Gastrocnemius medialis (tissue), 4 donors: ENCODE measurements around the gene POLN. TPM values are rescaled to one million over a fixed set of nuclear protein-coding genes. Genes with fewer than 3 reads are reported as not detected.

Experiments
- ATAC-seq, 2 donors: fragments of 150-250 bp; one replicate each; pipeline ENCODE4 v1.9.1; 2016
- DNase-seq, 2 donors: peaks; one replicate each; pipeline ENCODE4 v3.0.0-alpha.2; 2019
- H3K27ac ChIP-seq, 4 donors: fragments of 200-600 bp; sonication (generic); 1 replicate in 1 of 4; 2 replicates in 3 of 4; pipeline ENCODE4 v1.5.1; 2016 to 2018; ENCODE audit warnings: mild to moderate bottlenecking in 2 of 4, moderate library complexity in 1 of 4
- H3K27me3 ChIP-seq, 3 donors: fragments of 200-600 bp; sonication (generic) in 2 of 3; 1 replicate in 1 of 3; 2 replicates in 2 of 3; pipeline versions ENCODE4 v1.5.1 to v1.6.0; 2016 to 2019; ENCODE audit warnings: mild to moderate bottlenecking in 1 of 3, moderate library complexity in 1 of 3
- H3K36me3 ChIP-seq, 2 donors: fragments of 200-600 bp; sonication (generic) in 1 of 2; one replicate each; pipeline ENCODE4 v1.5.1; 2017 to 2018
- H3K4me1 ChIP-seq, 2 donors: fragments of 200-600 bp; sonication (generic) in 1 of 2; one replicate each; pipeline ENCODE4 v1.5.1; 2016 to 2017; ENCODE audit warnings: mild to moderate bottlenecking in 2 of 2
- H3K4me3 ChIP-seq, 4 donors: fragments of 200-600 bp; sonication (generic) in 3 of 4; 1 replicate in 1 of 4; 2 replicates in 3 of 4; pipeline ENCODE4 v1.5.1; 2016 to 2019; ENCODE audit warnings: mild to moderate bottlenecking in 2 of 4
- H3K9me3 ChIP-seq, 3 donors: fragments of 200-600 bp; sonication (generic) in 2 of 3; 1 replicate in 1 of 3; 2 replicates in 2 of 3; pipeline ENCODE4 v1.5.1; 2016 to 2019
- POLR2A ChIP-seq, 2 donors: fragments of 450-650 bp; IDR thresholded peaks; one replicate each; pipeline ENCODE4 v1.6.1; 2017; ENCODE audit warnings: antibody characterized with exemption in 2 of 2, mild to moderate bottlenecking in 2 of 2, moderate library complexity in 2 of 2
- in situ Hi-C, 4 donors: fragments of 200-750 bp; cut with MboI; loops; one replicate each; pipeline versions ENCODE4 v1.15.0 to v1.8.0; 2017; ENCODE audit warnings: low sequenced_read_pairs in 4 of 4
- intact Hi-C: fragments of 100-400 bp; cut with DNase I; formaldehyde crosslinking; loops from one replicate; pipeline ENCODE4 v1.15.1; 2023; ENCODE audit warnings: low total_unique reads
- total RNA-seq, 4 donors: library from RNA; depleted of rRNA; stranded (reverse); fragments of >200 nt; gene quantifications; one replicate each; pipeline versions ENCODE4 v1.1.0 to v1.2.3, GENCODE V29; 2016
- TF ChIP-seq, protein P1 (sequence below), 5 experiments: fragments of 450-650 bp in 3 of 5; fragments of 200-600 bp in 2 of 5; sonication (generic) in 2 of 5; IDR thresholded peaks in 4 of 5; conservative IDR thresholded peaks in 1 of 5; 1 replicate in 4 of 5; 2 replicates in 1 of 5; pipeline ENCODE4 v1.5.1; 2016 to 2019; ENCODE audit warnings: antibody characterized with exemption in 5 of 5, mild to moderate bottlenecking in 3 of 5, moderate library complexity in 3 of 5

The POLN gene
- total RNA-seq, 4 donors from 2014 or later = 0.71 to 2.0 (median 0.86) TPM; not detected in 1

DNA sequence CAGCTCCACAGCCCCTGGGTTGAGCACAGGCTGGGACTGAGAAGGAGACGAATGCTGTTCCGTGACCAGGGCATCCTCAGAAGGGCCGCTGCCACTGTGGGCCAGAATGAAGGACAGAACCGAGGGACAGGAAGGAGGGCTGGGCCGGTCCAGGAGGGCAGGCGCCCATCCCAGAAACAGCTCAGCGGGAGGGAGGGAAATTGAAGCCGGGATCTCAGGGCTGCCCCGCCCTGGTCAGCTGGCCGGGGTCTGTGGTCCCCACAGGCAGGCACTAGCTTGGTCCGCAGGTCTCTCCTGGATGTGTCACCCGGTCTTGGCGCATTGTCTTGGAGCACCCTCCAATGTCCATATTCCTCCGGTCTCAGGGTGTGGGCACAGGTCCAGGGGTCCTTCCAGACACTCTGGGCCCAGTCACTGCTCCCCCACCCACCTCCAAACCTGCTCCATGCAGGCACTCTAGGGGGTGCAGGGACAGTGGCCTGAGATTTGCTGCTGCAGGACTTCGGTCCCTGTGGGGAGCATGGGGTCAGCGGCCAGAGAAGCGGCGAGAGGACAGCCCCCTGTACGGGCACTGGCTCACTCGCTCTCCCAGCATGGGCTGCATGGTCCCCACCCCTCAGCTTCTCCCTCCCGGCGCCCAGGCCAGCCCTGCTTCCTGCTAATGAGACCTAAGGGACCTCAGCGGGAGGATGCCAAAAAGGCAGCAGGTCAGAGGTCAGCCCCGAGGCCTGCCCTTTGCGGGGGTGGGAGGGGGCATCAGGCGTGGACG, 43.9 kb upstream of the POLN start:
- ATAC-seq = no peak
- no peak overlapping the region for H3K4me3 ChIP-seq
- TF ChIP-seq POLR2A (IDR thresholded peaks at IDR 0.05) = no peak
- TF ChIP-seq, protein P1, sequence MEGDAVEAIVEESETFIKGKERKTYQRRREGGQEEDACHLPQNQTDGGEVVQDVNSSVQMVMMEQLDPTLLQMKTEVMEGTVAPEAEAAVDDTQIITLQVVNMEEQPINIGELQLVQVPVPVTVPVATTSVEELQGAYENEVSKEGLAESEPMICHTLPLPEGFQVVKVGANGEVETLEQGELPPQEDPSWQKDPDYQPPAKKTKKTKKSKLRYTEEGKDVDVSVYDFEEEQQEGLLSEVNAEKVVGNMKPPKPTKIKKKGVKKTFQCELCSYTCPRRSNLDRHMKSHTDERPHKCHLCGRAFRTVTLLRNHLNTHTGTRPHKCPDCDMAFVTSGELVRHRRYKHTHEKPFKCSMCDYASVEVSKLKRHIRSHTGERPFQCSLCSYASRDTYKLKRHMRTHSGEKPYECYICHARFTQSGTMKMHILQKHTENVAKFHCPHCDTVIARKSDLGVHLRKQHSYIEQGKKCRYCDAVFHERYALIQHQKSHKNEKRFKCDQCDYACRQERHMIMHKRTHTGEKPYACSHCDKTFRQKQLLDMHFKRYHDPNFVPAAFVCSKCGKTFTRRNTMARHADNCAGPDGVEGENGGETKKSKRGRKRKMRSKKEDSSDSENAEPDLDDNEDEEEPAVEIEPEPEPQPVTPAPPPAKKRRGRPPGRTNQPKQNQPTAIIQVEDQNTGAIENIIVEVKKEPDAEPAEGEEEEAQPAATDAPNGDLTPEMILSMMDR (IDR thresholded peaks at IDR 0.05 in 4 of 5, conservative IDR thresholded peaks at IDR 0.05 in 1 of 5) = no peak
- intact Hi-C loops (no loop called here), in situ Hi-C loops (no loop called here)
- no peaks in the 10 kb centered on the region for H3K27me3 ChIP-seq
- no peaks in the 10 kb centered on the region for H3K9me3 ChIP-seq
- no peaks in the 10 kb centered on the region for H3K4me1 ChIP-seq
- DNase-seq = no peak
- no peaks in the 10 kb centered on the region for H3K36me3 ChIP-seq
- H3K27ac ChIP-seq = no peak overlapping the region

DNA sequence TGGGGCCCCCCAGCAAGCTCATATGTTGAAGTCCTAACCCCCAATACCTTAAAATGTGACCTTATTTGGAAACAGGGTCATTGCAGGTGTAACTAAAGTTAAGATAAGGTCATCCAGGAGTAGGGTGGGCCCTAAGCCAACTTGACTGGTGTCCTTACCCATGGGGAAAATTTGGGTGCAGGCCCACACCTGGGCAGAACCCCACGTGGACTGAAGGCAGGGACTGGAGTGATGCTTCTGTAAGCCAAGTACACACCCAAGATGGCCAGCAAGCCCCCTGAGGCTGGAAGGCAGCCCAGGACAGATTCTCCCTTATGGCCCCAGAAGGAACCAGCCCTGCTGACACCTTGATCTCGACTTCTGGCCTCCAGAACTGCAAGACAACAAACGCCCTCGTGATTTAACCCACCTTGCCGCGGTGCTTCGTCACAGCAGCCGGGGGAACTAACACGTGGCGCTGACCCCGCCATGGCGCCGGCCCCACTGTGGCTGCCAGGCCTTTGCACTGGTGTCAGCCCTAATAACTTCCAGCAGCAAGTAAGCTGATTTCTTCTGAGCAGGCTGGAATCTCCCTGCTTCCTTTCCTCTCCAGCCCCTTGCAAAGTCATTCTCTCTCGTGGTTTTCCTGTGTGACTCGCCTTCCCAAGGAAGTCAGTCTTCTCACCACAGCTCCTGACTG, 43.2 kb upstream of the POLN start:
- H3K27ac ChIP-seq = no peak overlapping the region
- H3K4me3 ChIP-seq = no peak overlapping the region
- in situ Hi-C loops (no loop called here), intact Hi-C loops (no loop called here)
- TF ChIP-seq, protein P1 (IDR thresholded peaks at IDR 0.05 in 4 of 5, conservative IDR thresholded peaks at IDR 0.05 in 1 of 5) = no peak
- no peak for TF ChIP-seq POLR2A (IDR thresholded peaks at IDR 0.05)
- no peaks in the 10 kb centered on the region for H3K36me3 ChIP-seq
- no peak for ATAC-seq
- no peaks in the 10 kb centered on the region for H3K27me3 ChIP-seq
- H3K4me1 ChIP-seq = no peaks in the 10 kb centered on the region
- DNase-seq = no peak
- H3K9me3 ChIP-seq = no peaks in the 10 kb centered on the region

DNA sequence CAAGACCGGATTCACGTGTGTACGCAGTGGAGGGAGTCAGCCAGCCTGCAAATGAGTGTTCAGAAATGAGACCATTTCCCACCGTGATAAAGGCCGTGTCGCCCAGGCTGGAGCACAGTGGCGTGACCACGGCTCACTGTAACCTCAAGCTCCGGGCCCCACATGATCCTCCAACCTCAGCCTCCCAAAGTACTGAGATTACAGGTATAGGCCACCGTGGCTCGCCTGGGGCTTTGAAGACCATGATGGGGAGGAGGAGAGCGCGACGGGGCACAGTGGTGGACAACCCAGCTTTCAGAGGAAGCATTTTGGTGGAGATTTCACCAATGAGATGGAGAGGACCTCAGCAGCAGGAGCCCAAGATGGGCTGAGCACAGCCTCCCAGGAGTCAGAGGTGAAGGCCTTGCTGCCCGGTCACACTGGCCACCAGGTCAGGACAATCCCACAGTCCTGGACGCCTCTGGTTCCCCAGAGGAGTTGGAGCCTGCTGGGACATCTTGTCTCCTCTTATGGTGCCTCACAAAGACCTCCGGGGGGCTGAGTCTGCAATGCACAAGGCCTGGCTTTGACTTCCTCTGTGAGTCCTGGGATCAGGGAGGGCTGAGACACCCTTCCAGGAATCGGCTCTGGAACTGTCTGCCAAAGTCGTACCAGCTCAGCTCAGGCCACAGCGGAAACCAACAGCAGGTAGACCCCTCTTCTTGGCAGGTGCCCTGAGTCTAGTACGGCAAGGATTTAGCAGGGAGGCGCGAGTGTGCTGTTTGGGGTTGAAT, 42.4 kb upstream of the POLN start:
- intact Hi-C loops (no loop called here), in situ Hi-C loops (no loop called here)
- TF ChIP-seq, protein P1 (IDR thresholded peaks at IDR 0.05 in 4 of 5, conservative IDR thresholded peaks at IDR 0.05 in 1 of 5) = no peak
- TF ChIP-seq POLR2A (IDR thresholded peaks at IDR 0.05) = no peak
- no peaks in the 10 kb centered on the region for H3K9me3 ChIP-seq
- H3K27me3 ChIP-seq = no peaks in the 10 kb centered on the region
- H3K36me3 ChIP-seq = no peaks in the 10 kb centered on the region
- H3K4me1 ChIP-seq = no peaks in the 10 kb centered on the region
- ATAC-seq (no peak), DNase-seq (no peak)
- no peak overlapping the region for H3K4me3 ChIP-seq
- no peak overlapping the region for H3K27ac ChIP-seq

DNA sequence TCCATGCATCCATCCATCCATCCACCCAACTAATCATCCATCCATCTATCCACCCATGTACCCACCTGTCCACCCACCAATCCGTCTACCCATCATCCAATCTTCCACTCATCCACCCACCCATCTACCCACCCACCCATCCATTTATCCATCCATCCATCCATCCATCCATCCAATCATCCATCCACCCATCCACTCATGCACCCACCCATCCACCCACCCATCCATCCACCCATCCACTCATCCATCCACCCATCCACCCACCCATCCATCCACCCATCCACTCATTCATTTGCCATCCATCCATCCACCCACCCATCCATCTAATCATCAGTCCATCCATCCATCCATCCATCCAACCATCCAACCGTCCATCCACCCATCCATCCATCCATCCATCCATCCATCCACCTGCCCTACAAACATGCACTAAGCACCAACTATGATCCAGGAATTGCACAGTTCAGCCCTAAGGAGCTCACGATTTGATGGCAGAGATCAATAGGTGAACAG, 41.3 kb upstream of the POLN start:
- Histone ChIP-seq H3K27me3 (no peaks in the 10 kb centered on the region), H3K4me1 (no peaks in the 10 kb centered on the region), H3K9me3 (no peaks in the 10 kb centered on the region), H3K27ac (no peak overlapping the region), H3K4me3 (no peak overlapping the region), H3K36me3 (no peaks in the 10 kb centered on the region)
- no peak for TF ChIP-seq POLR2A (IDR thresholded peaks at IDR 0.05)
- TF ChIP-seq, protein P1 (IDR thresholded peaks at IDR 0.05 in 4 of 5, conservative IDR thresholded peaks at IDR 0.05 in 1 of 5) = no peak
- intact Hi-C loops (no loop called here), in situ Hi-C loops (no loop called here)
- DNase-seq (no peak), ATAC-seq (no peak)
